Astrocyte of the cerebellum (primary cell): ENCODE measurements around the gene SUSD6.
"Not testable (repeated sequence)": the region's sequence is repeated elsewhere in the genome, so short reads cannot be mapped to it uniquely, and the experiment has no call there.

ENCODE experiments used
- DNase-seq: peaks from one replicate; pipeline ENCODE4 v3.0.0-alpha.2; 2011; ENCODE audit warnings: low read depth
- H3K4me3 ChIP-seq: 2 replicates; pipeline ENCODE4 v1.5.1; 2011; ENCODE audit warnings: mild to moderate bottlenecking, low read depth, low read length, moderate library complexity
- CTCF ChIP-seq: IDR thresholded peaks from 2 replicates; pipeline ENCODE4 v1.5.1; 2012; ENCODE audit warnings: low read length, low read depth, moderate library complexity, mild to moderate bottlenecking; ENCODE audit errors: missing control alignments
- in situ Hi-C: cut with HindIII; loops from 2 replicates; pipeline ENCODE4 v1.10.0; 2017; ENCODE audit warnings: low sequenced_read_pairs

Gene SUSD6

GRCh38 chr14:69586404-69586803 lies 25.0 kb upstream of the SUSD6 start:
- in situ Hi-C loops: no loop called here
- no peak for DNase-seq
- TF ChIP-seq CTCF: no peak
- H3K4me3 ChIP-seq: no peak overlapping the region

GRCh38 chr14:69587389-69587788 lies 24.0 kb upstream of the SUSD6 start:
- no peak for DNase-seq
- TF ChIP-seq CTCF: no peak
- in situ Hi-C loops: no loop called here
- H3K4me3 ChIP-seq: no peak overlapping the region

GRCh38 chr14:69591317-69591716 lies 20.1 kb upstream of the SUSD6 start:
- no peak for DNase-seq
- no peak for TF ChIP-seq CTCF
- in situ Hi-C loops: no loop called here
- no peak overlapping the region for H3K4me3 ChIP-seq

- in situ Hi-C loops: no loop called here
- TF ChIP-seq CTCF: no peak
- DNase-seq: peak; percentile 78
- H3K4me3 ChIP-seq: peak overlapping the region; percentile 16
Observed at GRCh38 chr14:69593018-69593677, 18.2 kb upstream of the SUSD6 start.

- no peak overlapping the region for H3K4me3 ChIP-seq
- no peak for DNase-seq
- TF ChIP-seq CTCF: no peak
- in situ Hi-C loops: loop anchor here (5.0 kb wide), 1 partner anchor 52 kb away; no protein-coding TSS in a partner anchor
Observed at GRCh38 chr14:69594846-69595245, 16.6 kb upstream of the SUSD6 start.

- TF ChIP-seq CTCF: no peak
- in situ Hi-C loops: loop anchor here (5.0 kb wide), 1 partner anchor 52 kb away; no protein-coding TSS in a partner anchor
Observed at GRCh38 chr14:69595336-69595735, 16.1 kb upstream of the SUSD6 start.

GRCh38 chr14:69599431-69599830 lies 12.0 kb upstream of the SUSD6 start:
- in situ Hi-C loops: loop anchor here (5.0 kb wide), 1 partner anchor 48 kb away; no protein-coding TSS in a partner anchor
- DNase-seq, H3K4me3 ChIP-seq: not testable (repeated sequence)

More at GRCh38 chr14:69595336-69595735, 16.1 kb upstream of the SUSD6 start:
- no peak for DNase-seq
- no peak overlapping the region for H3K4me3 ChIP-seq
